Measurements from ENCODE around the gene ANAPC2.
A peak's percentile ranks its signal among the peaks of the same experiment; 100 is the strongest.

DNA sequence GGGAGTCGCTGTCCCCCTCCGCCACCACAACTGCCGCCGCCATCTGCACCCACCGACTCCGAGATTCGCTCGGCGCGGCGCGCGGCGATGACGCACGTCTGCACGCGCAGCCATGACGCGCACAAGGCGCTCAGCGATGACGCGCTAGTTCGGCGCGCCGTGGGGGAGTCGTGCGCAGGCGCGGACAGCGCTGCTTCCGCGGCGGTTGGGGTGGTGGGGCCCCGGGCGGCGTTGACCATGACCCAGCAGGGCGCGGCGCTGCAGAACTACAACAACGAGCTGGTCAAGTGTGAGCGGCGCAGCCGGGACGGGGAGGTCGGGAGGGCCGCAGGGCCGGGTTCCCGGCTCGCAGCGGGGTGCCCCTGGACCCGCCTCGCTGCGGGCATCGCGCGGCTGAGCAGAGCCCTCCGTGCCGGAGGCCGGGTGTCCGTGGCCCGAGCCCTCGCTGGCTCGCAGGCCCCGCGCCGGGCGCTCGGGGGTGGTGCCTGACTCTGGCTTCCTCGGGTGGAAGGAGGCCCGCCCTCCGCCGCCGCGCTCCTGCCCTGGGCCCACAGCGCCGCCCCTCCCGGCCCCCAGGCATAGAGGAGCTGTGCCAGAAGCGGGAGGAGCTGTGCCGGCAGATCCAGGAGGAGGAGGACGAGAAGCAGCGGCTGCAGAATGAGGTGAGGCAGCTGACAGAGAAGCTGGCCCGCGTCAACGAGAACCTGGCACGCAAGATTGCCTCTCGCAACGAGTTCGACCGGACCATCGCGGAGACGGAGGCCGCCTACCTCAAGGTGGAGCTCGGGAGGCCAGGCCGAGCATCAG lies at the start of gene ANAPC2, which contains the start of gene SSNA1:
- TF ChIP-seq, protein P1, sequence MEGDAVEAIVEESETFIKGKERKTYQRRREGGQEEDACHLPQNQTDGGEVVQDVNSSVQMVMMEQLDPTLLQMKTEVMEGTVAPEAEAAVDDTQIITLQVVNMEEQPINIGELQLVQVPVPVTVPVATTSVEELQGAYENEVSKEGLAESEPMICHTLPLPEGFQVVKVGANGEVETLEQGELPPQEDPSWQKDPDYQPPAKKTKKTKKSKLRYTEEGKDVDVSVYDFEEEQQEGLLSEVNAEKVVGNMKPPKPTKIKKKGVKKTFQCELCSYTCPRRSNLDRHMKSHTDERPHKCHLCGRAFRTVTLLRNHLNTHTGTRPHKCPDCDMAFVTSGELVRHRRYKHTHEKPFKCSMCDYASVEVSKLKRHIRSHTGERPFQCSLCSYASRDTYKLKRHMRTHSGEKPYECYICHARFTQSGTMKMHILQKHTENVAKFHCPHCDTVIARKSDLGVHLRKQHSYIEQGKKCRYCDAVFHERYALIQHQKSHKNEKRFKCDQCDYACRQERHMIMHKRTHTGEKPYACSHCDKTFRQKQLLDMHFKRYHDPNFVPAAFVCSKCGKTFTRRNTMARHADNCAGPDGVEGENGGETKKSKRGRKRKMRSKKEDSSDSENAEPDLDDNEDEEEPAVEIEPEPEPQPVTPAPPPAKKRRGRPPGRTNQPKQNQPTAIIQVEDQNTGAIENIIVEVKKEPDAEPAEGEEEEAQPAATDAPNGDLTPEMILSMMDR (IDR thresholded peaks at IDR 0.05): no peak
- TF ChIP-seq POLR2AphosphoS5 (IDR thresholded peaks at IDR 0.05): peak; percentile 86 to 97 (median 96)
- TF ChIP-seq POLR2A (IDR thresholded peaks at IDR 0.05): peak; percentile 70 to 72
- TF ChIP-seq EP300 (IDR thresholded peaks at IDR 0.05): no peak

All from sigmoid colon (tissue), 4 donors.